HEK293T (cell line): ENCODE measurements around the gene PPP1R3G.

ENCODE experiments used
- ARNT ChIP-seq: fragments of 450-650 bp; IDR thresholded peaks from 2 replicates; pipeline ENCODE4 v1.6.1; 2017; ENCODE audit warnings: mild to moderate bottlenecking
- BHLHE40 ChIP-seq: fragments of 450-650 bp; IDR thresholded peaks from 2 replicates; pipeline ENCODE4 v1.6.1; 2016; ENCODE audit warnings: mild to moderate bottlenecking, moderate library complexity, borderline replicate concordance
- FOXA1 ChIP-seq: fragments of 450-650 bp; IDR thresholded peaks from 2 replicates; pipeline ENCODE4 v1.6.1; 2016; ENCODE audit warnings: mild to moderate bottlenecking
- FOXK2 ChIP-seq: fragments of 450-650 bp; IDR thresholded peaks from 2 replicates; pipeline ENCODE4 v1.6.1; 2016; ENCODE audit warnings: mild to moderate bottlenecking
- FOXM1 ChIP-seq: fragments of 450-650 bp; IDR thresholded peaks from 2 replicates; pipeline ENCODE4 v1.6.1; 2017; ENCODE audit warnings: mild to moderate bottlenecking, borderline replicate concordance
- NFRKB ChIP-seq: fragments of 450-650 bp; IDR thresholded peaks from 2 replicates; pipeline ENCODE4 v1.6.1; 2016; ENCODE audit warnings: mild to moderate bottlenecking, moderate library complexity
- SP1 ChIP-seq: fragments of 450-650 bp; IDR thresholded peaks from 2 replicates; pipeline ENCODE4 v1.6.1; 2017
- SUZ12 ChIP-seq: fragments of 450-650 bp; IDR thresholded peaks from 2 replicates; pipeline ENCODE4 v1.6.1; 2016; ENCODE audit warnings: mild to moderate bottlenecking
- TARDBP ChIP-seq: fragments of 450-650 bp; IDR thresholded peaks from 2 replicates; pipeline ENCODE4 v1.6.1; 2016
- ZNF384 ChIP-seq: fragments of 450-650 bp; IDR thresholded peaks from 2 replicates; pipeline ENCODE4 v1.6.1; 2016

DNA sequence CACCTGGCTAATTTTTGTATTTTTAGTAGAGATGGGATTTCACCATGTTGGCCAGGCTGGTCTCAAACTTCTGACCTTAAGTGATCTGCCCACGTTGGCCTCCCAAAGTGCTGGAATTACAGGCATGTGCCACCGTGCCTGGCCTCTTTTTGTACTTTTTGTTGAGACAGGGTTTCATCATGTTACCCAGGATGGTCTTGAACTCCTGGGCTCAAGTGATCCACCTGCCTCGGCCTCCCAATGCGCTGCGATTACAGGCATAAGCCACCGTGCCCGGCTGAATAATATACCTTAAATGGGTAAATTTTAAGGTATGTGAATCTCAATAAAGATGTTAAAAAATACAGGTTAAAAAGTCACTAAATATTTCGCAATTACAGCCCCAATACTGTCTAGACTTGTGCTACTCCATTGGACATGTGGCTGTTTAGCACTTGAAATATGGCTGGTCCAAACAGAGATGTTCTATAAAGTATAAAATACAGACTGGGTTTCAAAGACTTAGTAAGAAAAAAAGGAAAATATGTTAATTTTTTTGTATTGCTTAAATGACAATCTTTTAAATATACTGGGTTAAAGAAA, 42.1 kb downstream of the PPP1R3G start:
- TF ChIP-seq FOXA1 (no peak), SP1 (no peak), FOXK2 (no peak), FOXM1 (no peak), NFRKB (no peak), BHLHE40 (no peak), ZNF384 (no peak), SUZ12 (no peak), TARDBP (no peak), ARNT (no peak)
